PC-3 (cell line): ENCODE measurements around the gene PDE2A. TPM values are rescaled to one million over a fixed set of nuclear protein-coding genes. Genes with fewer than 3 reads are reported as not detected.

Experiments used
- ATAC-seq: fragments of 200-7000 bp; cut with Tn5 transposase; 2 replicates; pipeline ENCODE4 v1.9.1; 2020; ENCODE audit warnings: mild to moderate bottlenecking, moderate library complexity
- BruUV-seq: library from RNA; stranded (reverse); fragments of 400-500 nt; replicated peaks from 2 replicates; lab custom pipeline; 2021; lab: Mats Ljungman, UMichigan
- CTCF ChIA-PET: fragments of 300-600 bp; sonication (Branson Sonifier 250); formaldehyde crosslinking; loops from one replicate; lab custom pipeline; 2022; ENCODE audit warnings: antibody characterized with exemption; lab: Charles Lee
- POLR2A ChIA-PET: fragments of 300-600 bp; sonication (Branson Sonifier 250); formaldehyde crosslinking; loops from one replicate; lab custom pipeline; 2022; ENCODE audit warnings: antibody characterized with exemption; ENCODE audit not compliant: unreplicated experiment; lab: Charles Lee
- DNase-seq: peaks from one replicate; pipeline ENCODE4 v3.0.0-alpha.2; 2015
- H2AFZ ChIP-seq: fragments of 300-600 bp; sonication (generic); 2 replicates; pipeline ENCODE4 v1.6.0; 2016; ENCODE audit warnings: antibody characterized with exemption, low read length
- H3F3A ChIP-seq: fragments of 300-600 bp; sonication (generic); one replicate; pipeline ENCODE4 v1.6.0; 2017; ENCODE audit warnings: antibody characterized with exemption, low read length, control low read depth, mild to moderate bottlenecking; ENCODE audit not compliant: unreplicated experiment
- H3K27ac ChIP-seq: fragments of 300-600 bp; sonication (generic); 2 replicates; pipeline ENCODE4 v1.5.1; 2016; ENCODE audit warnings: mild to moderate bottlenecking, low read length
- H3K27me3 ChIP-seq: fragments of 300-600 bp; sonication (generic); 2 replicates; pipeline ENCODE4 v1.6.1; 2016; ENCODE audit warnings: low read length, mixed read lengths
- H3K36me3 ChIP-seq: fragments of 300-600 bp; sonication (generic); 2 replicates; pipeline ENCODE4 v1.6.1; 2016; ENCODE audit warnings: low read depth, mixed run types, low read length, mixed read lengths
- H3K4me1 ChIP-seq: fragments of 300-600 bp; sonication (generic); 2 replicates; pipeline ENCODE4 v1.5.1; 2016; ENCODE audit warnings: low read length; ENCODE audit not compliant: insufficient read depth
- H3K4me2 ChIP-seq: fragments of 300-600 bp; sonication (generic); 2 replicates; pipeline ENCODE4 v1.6.0; 2016; ENCODE audit warnings: low read length
- H3K4me3 ChIP-seq: fragments of 300-600 bp; sonication (generic); 2 replicates; pipeline ENCODE4 v1.5.1; 2016; ENCODE audit warnings: mild to moderate bottlenecking, low read length, mixed read lengths
- H3K79me2 ChIP-seq: fragments of 300-600 bp; sonication (generic); 2 replicates; pipeline ENCODE4 v1.6.1; 2017; ENCODE audit warnings: low read length, mixed read lengths
- H3K9ac ChIP-seq: fragments of 300-600 bp; sonication (generic); 2 replicates; pipeline ENCODE4 v1.6.0; 2016; ENCODE audit warnings: mild to moderate bottlenecking, low read length
- H3K9me2 ChIP-seq: fragments of 300-600 bp; sonication (generic); replicated peaks from 2 replicates; pipeline ENCODE4 v1.6.1; 2016; ENCODE audit warnings: mixed run types, low read length, mixed read lengths
- H3K9me3 ChIP-seq: fragments of 300-600 bp; sonication (generic); 2 replicates; pipeline ENCODE4 v1.6.1; 2016; ENCODE audit warnings: low read length, mixed read lengths
- H4K20me1 ChIP-seq: fragments of 300-600 bp; sonication (generic); 2 replicates; pipeline ENCODE4 v1.6.1; 2016; ENCODE audit warnings: low read length, mixed read lengths
- EZH2 ChIP-seq: fragments of 300-600 bp; sonication (generic); IDR thresholded peaks from one replicate; pipeline ENCODE4 v1.6.1; 2017; ENCODE audit warnings: antibody characterized with exemption, mild to moderate bottlenecking, low read length; ENCODE audit not compliant: unreplicated experiment
- EZH2phosphoT487 ChIP-seq: fragments of 300-600 bp; sonication (generic); IDR thresholded peaks from 2 replicates; pipeline ENCODE4 v1.6.1; 2018; ENCODE audit warnings: mild to moderate bottlenecking, antibody characterized with exemption, low read length, borderline replicate concordance
- intact Hi-C: fragments of 100-400 bp; cut with micrococcal nuclease; formaldehyde crosslinking; loops from 2 replicates; pipeline ENCODE4 v1.9.0; 2023
- total RNA-seq: library from RNA; depleted of rRNA; stranded (reverse); fragments of >200 nt; gene quantifications from 2 replicates; pipeline ENCODE4 v1.2.3, GENCODE V29; 2014
- TF ChIP-seq, protein P1 (sequence below): fragments of 300-600 bp; sonication (generic); conservative IDR thresholded peaks from 2 replicates; pipeline ENCODE4 v1.5.1; 2017; ENCODE audit warnings: antibody characterized with exemption, low read depth, mild to moderate bottlenecking, low read length

The PDE2A gene
- total RNA-seq, 1 experiment from 2014 or later = 2.6 TPM

DNA sequence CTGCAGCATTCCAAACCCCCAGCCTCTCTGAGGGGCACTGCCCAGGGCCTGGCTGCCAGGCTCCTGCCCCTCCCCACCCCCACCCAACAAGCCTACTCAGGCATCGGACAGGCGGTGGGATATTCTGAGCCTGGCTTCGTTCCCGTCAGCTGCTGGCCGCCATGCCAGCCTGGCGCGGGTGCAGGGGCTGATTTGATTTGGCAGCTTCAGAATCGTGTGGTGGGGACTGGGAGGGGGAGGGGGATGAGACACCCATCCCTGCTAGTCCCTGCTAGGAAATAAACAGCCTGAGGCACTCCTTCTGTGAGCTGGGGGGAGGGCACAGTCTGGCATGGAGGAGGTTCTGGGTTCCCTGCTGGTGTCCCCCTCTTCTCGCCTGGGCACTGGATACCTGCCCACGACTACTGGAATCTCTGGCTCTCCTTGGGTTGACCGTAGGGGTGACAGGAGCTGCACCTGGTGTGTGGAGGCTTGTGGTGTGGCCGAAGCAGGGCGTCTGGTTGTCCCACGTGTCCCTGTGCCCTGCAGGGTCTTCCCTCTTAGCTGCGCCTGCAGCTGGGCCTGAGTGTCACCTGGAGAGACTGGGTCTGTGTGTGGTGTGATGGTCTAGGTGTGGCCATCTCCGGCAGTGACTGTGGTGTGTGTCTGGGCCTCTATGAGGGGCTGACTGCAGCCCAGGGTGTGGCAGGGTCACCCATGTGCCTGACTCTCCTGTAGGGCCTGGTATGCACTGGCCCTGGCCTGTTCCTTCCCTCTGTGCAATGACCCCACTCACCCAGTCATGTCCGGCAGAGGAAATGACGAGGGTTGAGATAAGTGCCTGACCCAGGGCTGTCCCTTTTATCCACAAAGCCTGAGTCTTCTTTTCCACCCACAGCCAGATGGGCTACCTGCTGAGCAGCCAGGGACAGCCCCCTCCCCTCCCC lies 42.2 kb downstream of the PDE2A start:
- Histone ChIP-seq H3K9me3 (no peaks in the 10 kb centered on the region), H3K9ac (no peak overlapping the region), H4K20me1 (no peaks in the 10 kb centered on the region), H3K4me2 (no peak overlapping the region), H3K27me3 (0 out of 2 replicates have a peak, but pooled peaks cover 3% of the 10 kb centered on the region), H3K36me3 (no peaks in the 10 kb centered on the region), H3K4me1 (peaks cover 9% of the 10 kb centered on the region; the same call in 1 of the 2 replicates), H3K4me3 (no peak overlapping the region), H3K79me2 (no peaks in the 10 kb centered on the region), H3F3A (no peaks in the 10 kb centered on the region), H2AFZ (0 out of 2 replicates have a peak overlapping the region, but pooled peaks have one; percentile 15), H3K27ac (no peak overlapping the region), H3K9me2 (no peaks in the 10 kb centered on the region)
- peak; percentile 60 for ATAC-seq
- ChIA-PET POLR2A (no interaction called here), CTCF (no interaction called here)
- TF ChIP-seq EZH2phosphoT487 (no peak), EZH2 (no peak)
- TF ChIP-seq, protein P1, sequence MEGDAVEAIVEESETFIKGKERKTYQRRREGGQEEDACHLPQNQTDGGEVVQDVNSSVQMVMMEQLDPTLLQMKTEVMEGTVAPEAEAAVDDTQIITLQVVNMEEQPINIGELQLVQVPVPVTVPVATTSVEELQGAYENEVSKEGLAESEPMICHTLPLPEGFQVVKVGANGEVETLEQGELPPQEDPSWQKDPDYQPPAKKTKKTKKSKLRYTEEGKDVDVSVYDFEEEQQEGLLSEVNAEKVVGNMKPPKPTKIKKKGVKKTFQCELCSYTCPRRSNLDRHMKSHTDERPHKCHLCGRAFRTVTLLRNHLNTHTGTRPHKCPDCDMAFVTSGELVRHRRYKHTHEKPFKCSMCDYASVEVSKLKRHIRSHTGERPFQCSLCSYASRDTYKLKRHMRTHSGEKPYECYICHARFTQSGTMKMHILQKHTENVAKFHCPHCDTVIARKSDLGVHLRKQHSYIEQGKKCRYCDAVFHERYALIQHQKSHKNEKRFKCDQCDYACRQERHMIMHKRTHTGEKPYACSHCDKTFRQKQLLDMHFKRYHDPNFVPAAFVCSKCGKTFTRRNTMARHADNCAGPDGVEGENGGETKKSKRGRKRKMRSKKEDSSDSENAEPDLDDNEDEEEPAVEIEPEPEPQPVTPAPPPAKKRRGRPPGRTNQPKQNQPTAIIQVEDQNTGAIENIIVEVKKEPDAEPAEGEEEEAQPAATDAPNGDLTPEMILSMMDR = no peak
- no TSS peak for BruUV-seq
- DNase-seq = peak; percentile 22
- intact Hi-C loops = no loop called here

DNA sequence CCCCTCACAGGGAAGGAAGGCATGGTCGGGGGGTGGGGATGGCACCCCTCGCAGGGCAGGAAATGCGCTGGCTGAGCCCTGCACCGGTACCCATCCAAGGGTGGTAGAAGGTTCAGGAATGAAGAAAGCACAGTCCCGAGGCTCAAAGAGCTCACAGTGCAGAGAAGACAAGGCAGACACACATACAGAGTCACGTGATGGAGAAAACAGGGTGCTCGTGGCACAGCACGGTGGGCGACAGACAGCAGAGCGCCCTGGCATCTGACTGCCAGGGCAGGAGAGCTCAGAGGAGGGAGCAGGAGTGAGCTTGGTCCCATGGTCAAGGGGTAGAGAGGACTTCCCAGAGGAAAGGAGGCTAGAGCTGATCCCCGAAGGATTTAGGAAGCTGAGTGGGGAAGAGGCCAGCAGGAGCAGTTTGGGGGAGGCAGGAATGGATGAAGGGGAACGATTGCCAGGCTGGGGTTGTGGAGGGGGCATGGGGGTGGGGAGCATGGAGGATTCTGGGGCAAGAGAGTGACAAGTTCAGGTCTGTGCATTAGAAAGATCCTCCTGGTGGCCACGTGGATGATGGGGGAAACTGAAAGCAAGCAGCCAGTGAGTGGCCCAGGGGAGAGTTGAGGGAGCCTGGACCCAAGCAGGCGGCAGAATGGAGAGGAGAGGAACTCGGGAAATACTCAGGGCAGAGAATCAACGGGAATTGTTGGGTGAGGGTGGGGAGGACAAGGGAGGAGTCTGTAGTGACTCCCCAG lies 43.9 kb downstream of the PDE2A start:
- no TSS peak for BruUV-seq
- DNase-seq = no peak
- intact Hi-C loops = no loop called here
- Histone ChIP-seq H3K9me2 (no peaks in the 10 kb centered on the region), H3K36me3 (no peaks in the 10 kb centered on the region), H4K20me1 (no peaks in the 10 kb centered on the region), H3K4me1 (peaks cover 7% of the 10 kb centered on the region; the same call in 1 of the 2 replicates), H3K79me2 (no peaks in the 10 kb centered on the region), H3K9me3 (no peaks in the 10 kb centered on the region), H2AFZ (no peak overlapping the region), H3K27me3 (0 out of 2 replicates have a peak, but pooled peaks cover 3% of the 10 kb centered on the region), H3K4me2 (no peak overlapping the region), H3K27ac (no peak overlapping the region), H3K4me3 (no peak overlapping the region), H3F3A (no peaks in the 10 kb centered on the region), H3K9ac (no peak overlapping the region)
- no peak for TF ChIP-seq EZH2
- TF ChIP-seq, protein P1 = no peak
- no peak for TF ChIP-seq EZH2phosphoT487
- POLR2A ChIA-PET = no interaction called here
- CTCF ChIA-PET = no interaction called here
- no peak for ATAC-seq
